ENCODE measurements around the gene SMTN. TPM values are rescaled to one million over a fixed set of nuclear protein-coding genes. Genes with fewer than 3 reads are reported as not detected.

The SMTN gene
- total and polyA plus RNA-seq, 9 of the 15 experiments (the other 6 are each of a cell fraction or from before 2014, with no cell fraction given): 2.5 to 41.1 (median 16.1) TPM

- Histone ChIP-seq H2AFZ (ENCODE audit: low read depth, low read length) (no peak overlapping the region), H3K36me3 (ENCODE audit: control insufficient read depth, insufficient read depth, low read length) (peaks cover 10% of the 10 kb centered on the region; the same call in 2 of the 3 replicates), H3K27ac (ENCODE audit: extremely low read depth, low read depth, low read length) (no peak overlapping the region), H3K27me3 (ENCODE audit: control insufficient read depth in 2 of 2, insufficient read depth in 2 of 2, low read length in 2 of 2) (no peaks in the 10 kb centered on the region), H3K9me3 (replicated peaks; ENCODE audit: control insufficient read depth, insufficient read depth, low read depth, low read length) (no peaks in the 10 kb centered on the region), H3K4me2 (ENCODE audit: insufficient read depth, low read length) (no peak overlapping the region), H3K4me3 (no peak overlapping the region), H3K9me1 (ENCODE audit: control insufficient read depth, insufficient read depth, low read length) (peaks cover 2% of the 10 kb centered on the region), H4K20me1 (replicated peaks; ENCODE audit: control insufficient read depth, insufficient read depth, low read length) (no peaks in the 10 kb centered on the region), H3K79me2 (ENCODE audit: control insufficient read depth, insufficient read depth, low read length) (no peaks in the 10 kb centered on the region), H3K9ac (ENCODE audit: insufficient read depth in 1 of 2, low read depth in 2 of 2, low read length in 2 of 2) (no peak overlapping the region), H3K4me1 (replicated peaks in 1 of 2; ENCODE audit: control insufficient read depth in 2 of 2, insufficient read depth in 2 of 2, low read length in 2 of 2) (peaks cover 8 to 18% of the 10 kb centered on the region in 2 experiments; a peak in 4 of 5 replicates)
- ATAC-seq: no peak
- TF ChIP-seq TEAD2 (tag; IDR thresholded peaks at IDR 0.05) (no peak), ZNF695 (CRISPR knock-in tag; IDR thresholded peaks at IDR 0.05) (no peak)
- POLR2A ChIA-PET: interaction anchor here (1.0 to 4.4 kb wide), 3 partner anchors 15 to 46 kb away, joined by 3 to 18 read pairs (median 4); no protein-coding TSS in a partner anchor
- in situ Hi-C loops (cut with MboI): loop anchor here (5.0 kb wide), 2 partner anchors 38 to 123 kb away; partner anchors contain the start of gene PLA2G3
- CTCF ChIA-PET (ENCODE audit: low intra/inter-chr PET ratio): no interaction called here
- no peak for FAIRE-seq
- DNase-seq (ENCODE audit: extremely low read depth in 1 of 4, low spot score in 3 of 4): no peak
- 87% methylated on average over 10 of the region's 33 CpGs for WGBS (ENCODE audit: insufficient coverage, low coverage, missing lambda C conversion rate)
- intact Hi-C loops (cut with micrococcal nuclease): no loop called here
- no TSS peak for BruUV-seq (replicated peaks)
Observed at GRCh38 chr22:31103899-31104694, 23.0 kb downstream of the SMTN start.

GRCh38 chr22:31104869-31105268 is 23.8 kb downstream of the SMTN start:
- H3K36me3 ChIP-seq (ENCODE audit: control insufficient read depth, insufficient read depth, low read length): peaks cover 3% of the 10 kb centered on the region; the same call in 1 of the 3 replicates
- H3K4me1 ChIP-seq (replicated peaks in 1 of 2; ENCODE audit: control insufficient read depth in 2 of 2, insufficient read depth in 2 of 2, low read length in 2 of 2): peaks cover 8 to 17% of the 10 kb centered on the region in 2 experiments; a peak in 4 of 5 replicates
- H3K27ac ChIP-seq (ENCODE audit: extremely low read depth, low read depth, low read length): no peak overlapping the region
- no peak overlapping the region for H3K4me2 ChIP-seq (ENCODE audit: insufficient read depth, low read length)
- H3K9me3 ChIP-seq (replicated peaks; ENCODE audit: control insufficient read depth, insufficient read depth, low read depth, low read length): no peaks in the 10 kb centered on the region
- in situ Hi-C loops (cut with MboI): loop anchor here (5.0 kb wide), 2 partner anchors 37 to 122 kb away; partner anchors contain the start of gene PLA2G3
- peak in 1 of 4 experiments; percentile 40 for DNase-seq (ENCODE audit: extremely low read depth in 1 of 4, low spot score in 3 of 4)
- intact Hi-C loops (cut with micrococcal nuclease): no loop called here
- no peak for FAIRE-seq
- ATAC-seq: no peak
- BruUV-seq (replicated peaks): no TSS peak
- no peaks in the 10 kb centered on the region for H3K27me3 ChIP-seq (ENCODE audit: control insufficient read depth in 2 of 2, insufficient read depth in 2 of 2, low read length in 2 of 2)
- no peaks in the 10 kb centered on the region for H3K9me1 ChIP-seq (ENCODE audit: control insufficient read depth, insufficient read depth, low read length)
- ChIA-PET POLR2A (interaction anchor here (1.3 to 4.4 kb wide), 2 partner anchors 14 to 20 kb away, joined by 4 to 18 read pairs; no protein-coding TSS in a partner anchor), CTCF (ENCODE audit: low intra/inter-chr PET ratio) (no interaction called here)
- H3K4me3 ChIP-seq: no peak overlapping the region
- H3K79me2 ChIP-seq (ENCODE audit: control insufficient read depth, insufficient read depth, low read length): no peaks in the 10 kb centered on the region
- no peak overlapping the region for H3K9ac ChIP-seq (ENCODE audit: insufficient read depth in 1 of 2, low read depth in 2 of 2, low read length in 2 of 2)
- no peaks in the 10 kb centered on the region for H4K20me1 ChIP-seq (replicated peaks; ENCODE audit: control insufficient read depth, insufficient read depth, low read length)
- no peak overlapping the region for H2AFZ ChIP-seq (ENCODE audit: low read depth, low read length)
- 60% methylated on average over 13 of the region's 35 CpGs for WGBS (ENCODE audit: insufficient coverage, low coverage, missing lambda C conversion rate)
- TF ChIP-seq ZNF3 (CRISPR knock-in tag; IDR thresholded peaks at IDR 0.05) (no peak), CHD2 (IDR thresholded peaks at IDR 0.05; ENCODE audit: low read depth, low read length) (no peak), POLR2G (IDR thresholded peaks at IDR 0.05; ENCODE audit: low read depth, low read length) (peak; percentile 59), RBM25 (IDR thresholded peaks at IDR 0.05; ENCODE audit: low read depth, low read length, severe bottlenecking) (no peak), ZNF766 (CRISPR knock-in tag; conservative IDR thresholded peaks at IDR 0.05) (no peak), ZNF668 (CRISPR knock-in tag; IDR thresholded peaks at IDR 0.05) (no peak), MYBL2 (IDR thresholded peaks at IDR 0.05; ENCODE audit: low read depth) (no peak), MYBL2 (CRISPR knock-in tag; IDR thresholded peaks at IDR 0.05; ENCODE audit: borderline replicate concordance) (no peak), NELFE (IDR thresholded peaks at IDR 0.05; ENCODE audit: insufficient read depth, insufficient read length) (no peak), ILK (tag; IDR thresholded peaks at IDR 0.05; ENCODE audit: borderline replicate concordance, low read depth) (no peak), MAFK (IDR thresholded peaks at IDR 0.05; ENCODE audit: low read length) (no peak)

Measured in K562 (cell line).